K562 (cell line): Measurements from ENCODE around the gene INSM1. TPM values are rescaled to one million over a fixed set of nuclear protein-coding genes. Genes with fewer than 3 reads are reported as not detected.

ENCODE experiments used
- ATAC-seq: fragments of 200-7000 bp; cut with Tn5 transposase; 3 replicates; pipeline ENCODE4 v1.9.1; 2020; ENCODE audit warnings: moderate library complexity
- BruUV-seq: library from RNA; stranded (reverse); fragments of 400-500 nt; replicated peaks from 2 replicates; lab custom pipeline; 2021; lab: Mats Ljungman, UMichigan
- CTCF ChIA-PET: fragments of 300-600 bp; formaldehyde crosslinking; extraction: SDS; loops from one replicate; lab custom pipeline; 2021; ENCODE audit warnings: low intra/inter-chr PET ratio; lab: Yijun Ruan, JAX
- POLR2A ChIA-PET: fragments of 300-600, 350-650 bp; sonication (Branson Sonifier 250); formaldehyde crosslinking; extraction: SDS; loops from one replicate; lab custom pipeline; 2021; ENCODE audit warnings: antibody characterized with exemption, inconsistent platforms; lab: Yijun Ruan, JAX
- DNase-seq, 4 experiments: peaks; one replicate each; pipeline versions ENCODE4 v3.0.0 to v3.0.0-alpha.2; 2011 to 2018; ENCODE audit warnings: low spot score in 3 of 4, mixed read lengths in 3 of 4; ENCODE audit errors: extremely low read depth in 1 of 4
- FAIRE-seq: peaks from 2 replicates; lab custom pipeline; 2011; peaks lifted over from hg19 to GRCh38; lab: Jason Lieb, UNC
- H2AFZ ChIP-seq: 2 replicates; pipeline ENCODE4 v1.6.0; 2011; ENCODE audit warnings: low read depth, low read length, control low read depth, inconsistent platforms
- H3K27ac ChIP-seq: fragments of 200-600 bp; 3 replicates; pipeline ENCODE4 v1.8.0; 2011; ENCODE audit warnings: low read depth, mild to moderate bottlenecking, control low read depth, inconsistent platforms, low read length, moderate library complexity, mixed read lengths; ENCODE audit errors: extremely low read depth
- H3K27me3 ChIP-seq, 2 experiments: fragments of 300-600 bp in 1 of 2; 2 replicates in 1 of 2; 3 replicates in 1 of 2; pipeline versions ENCODE4 v1.6.0 to v1.8.0; 2011; ENCODE audit warnings: inconsistent platforms in 2 of 2, low read length in 2 of 2, mild to moderate bottlenecking in 1 of 2, mixed read lengths in 1 of 2, moderate library complexity in 1 of 2; ENCODE audit not compliant: control insufficient read depth in 2 of 2, insufficient read depth in 2 of 2
- H3K36me3 ChIP-seq: fragments of 300-600 bp; 3 replicates; pipeline ENCODE4 v1.8.0; 2011; ENCODE audit warnings: mild to moderate bottlenecking, low read length, inconsistent platforms; ENCODE audit not compliant: control insufficient read depth, insufficient read depth
- H3K4me1 ChIP-seq, 2 experiments: fragments of 200-600 bp in 1 of 2; replicated peaks in 1 of 2; 2 replicates in 1 of 2; 3 replicates in 1 of 2; pipeline versions ENCODE4 v1.5.1 to v1.8.0; 2011; ENCODE audit warnings: inconsistent platforms in 2 of 2, low read length in 2 of 2, mild to moderate bottlenecking in 1 of 2, mixed read lengths in 1 of 2, moderate library complexity in 1 of 2; ENCODE audit not compliant: control insufficient read depth in 2 of 2, insufficient read depth in 2 of 2
- H3K4me2 ChIP-seq: 2 replicates; pipeline ENCODE4 v1.6.1; 2011; ENCODE audit warnings: low read length, control low read depth, inconsistent platforms, mixed read lengths; ENCODE audit not compliant: insufficient read depth
- H3K4me3 ChIP-seq: fragments of 200-600 bp; sonication (generic), shearing (Covaris generic); 2 replicates; pipeline ENCODE4 v1.5.1; 2016; ENCODE audit warnings: control low read depth, inconsistent platforms
- H3K79me2 ChIP-seq: fragments of 200-600 bp; 3 replicates; pipeline ENCODE4 v1.8.0; 2011; ENCODE audit warnings: low read length, inconsistent platforms; ENCODE audit not compliant: control insufficient read depth, insufficient read depth
- H3K9ac ChIP-seq, 2 experiments: 2 replicates each; pipeline versions ENCODE4 v1.6.0 to v1.6.1; 2011; ENCODE audit warnings: low read depth in 2 of 2, low read length in 2 of 2, control low read depth in 1 of 2, inconsistent platforms in 1 of 2, mild to moderate bottlenecking in 1 of 2, mixed read lengths in 1 of 2; ENCODE audit not compliant: insufficient read depth in 1 of 2
- H3K9me1 ChIP-seq: one replicate; pipeline ENCODE4 v1.6.0; 2011; ENCODE audit warnings: inconsistent platforms, mild to moderate bottlenecking, low read length, moderate library complexity; ENCODE audit not compliant: control insufficient read depth, insufficient read depth
- H3K9me3 ChIP-seq: replicated peaks from 2 replicates; pipeline ENCODE4 v1.5.1; 2011; ENCODE audit warnings: low read depth, low read length, inconsistent platforms; ENCODE audit not compliant: control insufficient read depth, insufficient read depth
- H4K20me1 ChIP-seq: replicated peaks from 2 replicates; pipeline ENCODE4 v1.6.1; 2011; ENCODE audit warnings: low read length, inconsistent platforms, mixed read lengths; ENCODE audit not compliant: control insufficient read depth, insufficient read depth
- ARID1B ChIP-seq: fragments of 450-650 bp; IDR thresholded peaks from 2 replicates; pipeline ENCODE4 v1.6.1; 2016; ENCODE audit warnings: antibody characterized with exemption, mild to moderate bottlenecking, inconsistent platforms
- GABPB2 ChIP-seq: fragments of 250-450 bp; sonication (Bioruptor Pico); conservative IDR thresholded peaks from 2 replicates; pipeline ENCODE4 v1.5.1; 2021; ENCODE audit warnings: mild to moderate bottlenecking
- PCBP1 ChIP-seq: fragments of 200-400 bp; formaldehyde crosslinking; IDR thresholded peaks from 2 replicates; pipeline ENCODE4 v1.6.1; 2018; ENCODE audit warnings: mild to moderate bottlenecking, low read depth, low read length; ENCODE audit not compliant: poor library complexity, severe bottlenecking
- PURB ChIP-seq: sonication (generic); formaldehyde crosslinking; IDR thresholded peaks from 2 replicates; pipeline ENCODE4 v1.9.0; 2021; ENCODE audit warnings: low read depth, mild to moderate bottlenecking, missing genetic modification reagents
- RFX1 ChIP-seq: fragments of 450-650 bp; IDR thresholded peaks from 2 replicates; pipeline ENCODE4 v1.6.1; 2016; ENCODE audit warnings: mild to moderate bottlenecking, moderate library complexity
- XRCC5 ChIP-seq: fragments of 200-400 bp; formaldehyde crosslinking; IDR thresholded peaks from 2 replicates; pipeline ENCODE4 v1.6.1; 2017; ENCODE audit warnings: low read depth, mild to moderate bottlenecking, low read length
- ZBTB17 ChIP-seq: fragments of 450-650 bp; formaldehyde crosslinking; IDR thresholded peaks from 2 replicates; pipeline ENCODE4 v1.4.0; 2020; ENCODE audit warnings: mild to moderate bottlenecking
- WGBS: fragments of 100-300 bp; shearing (Covaris generic); methylation state at CpG from one replicate; pipeline ENCODE4 v1.1.6; 2016; ENCODE audit warnings: low coverage, mixed read lengths; ENCODE audit not compliant: insufficient coverage; ENCODE audit errors: missing lambda C conversion rate; 5-methylcytosine and 5-hydroxymethylcytosine counted together
- in situ Hi-C: fragments of 300-500 bp; cut with MboI; formaldehyde crosslinking; loops from 4 replicates; pipeline ENCODE4 v1.15.0; 2018; ENCODE audit warnings: inconsistent platforms, mixed read lengths
- intact Hi-C: fragments of 100-400 bp; cut with micrococcal nuclease; formaldehyde crosslinking; loops from 2 replicates; pipeline ENCODE4 v1.14.2; 2022
- polyA plus RNA-seq, 8 experiments: library from polyadenylated mRNA; depleted of rRNA in 4 of 8; stranded (reverse) in 5 of 8; unstranded in 3 of 8; fragments of >200 nt; fragmentation: Nextera tagmentation in 2 of 8; fragmentation: Illumina TruSeq in 1 of 8; extraction: Ambion mirVana in 2 of 8; extraction: Trizol in 1 of 8; gene quantifications; 2 replicates each; pipeline versions ENCODE4 v1.2.1 to v1.2.3, GENCODE V29; 2011 to 2014; ENCODE audit warnings: inconsistent platforms in 1 of 8, missing spikeins in 1 of 8
- total RNA-seq, 7 experiments: library from RNA; depleted of rRNA in 6 of 7; stranded (reverse); fragments of >200 nt in 6 of 7; fragmentation: Illumina TruSeq in 2 of 7; extraction: Trizol in 2 of 7; gene quantifications; 2 replicates each; pipeline versions ENCODE4 v1.2.1 to v1.2.3, GENCODE V29; 2011 to 2021; ENCODE audit warnings: low replicate concordance in 1 of 7
- TF ChIP-seq, protein P1 (sequence below): fragments of 450-650 bp; IDR thresholded peaks from 2 replicates; pipeline ENCODE4 v1.6.1; 2016; ENCODE audit warnings: mild to moderate bottlenecking, moderate library complexity
- TF ChIP-seq, protein P2 (sequence below): fragments of 250-450 bp; sonication (Bioruptor Pico); IDR thresholded peaks from 2 replicates; pipeline ENCODE4 v1.5.1; 2021; ENCODE audit warnings: mild to moderate bottlenecking
- TF ChIP-seq, protein P3 (sequence below): sonication (generic); formaldehyde crosslinking; IDR thresholded peaks from 2 replicates; pipeline ENCODE4 v1.9.0; 2022; ENCODE audit warnings: mild to moderate bottlenecking, missing genetic modification reagents

INSM1 gene
- total and polyA plus RNA-seq, 9 of the 15 experiments (the other 6 are each of a cell fraction or from before 2014, with no cell fraction given), result not detected

DNA sequence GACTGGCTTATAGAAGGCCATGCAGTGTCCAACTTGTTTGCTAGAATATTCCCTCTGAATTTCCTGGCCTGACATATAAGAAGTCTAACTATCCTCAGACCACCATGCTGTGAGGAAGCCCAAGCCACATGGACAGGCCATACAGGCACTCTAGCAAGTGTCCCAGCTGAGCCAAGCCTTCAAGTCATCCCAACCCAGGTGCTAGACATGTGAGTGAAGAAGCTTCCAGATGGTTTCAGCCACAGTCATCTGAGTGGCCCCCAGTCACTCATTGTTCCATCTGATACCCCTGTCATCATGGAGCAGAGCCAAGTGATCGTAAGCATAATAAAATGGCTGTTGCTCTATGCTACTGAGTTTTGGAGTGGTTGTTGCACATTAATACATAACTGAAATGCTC, 46.0 kb upstream of the INSM1 start:
- H3K9me3 ChIP-seq, result no peaks in the 10 kb centered on the region
- FAIRE-seq, result no peak
- no peak overlapping the region for H3K4me2 ChIP-seq
- no peaks in the 10 kb centered on the region for H3K9me1 ChIP-seq
- BruUV-seq, result no TSS peak
- H4K20me1 ChIP-seq, result no peaks in the 10 kb centered on the region
- ATAC-seq, result no peak
- no peaks in the 10 kb centered on the region for H3K79me2 ChIP-seq
- H3K36me3 ChIP-seq, result no peaks in the 10 kb centered on the region
- H3K27ac ChIP-seq, result no peak overlapping the region
- H3K4me3 ChIP-seq, result no peak overlapping the region
- 0% methylated on average over 1 of the region's 1 CpG for WGBS
- no peak overlapping the region for H2AFZ ChIP-seq
- H3K9ac ChIP-seq, result no peak overlapping the region
- H3K27me3 ChIP-seq, result no peaks in the 10 kb centered on the region
- no peak for DNase-seq
- no peaks in the 10 kb centered on the region for H3K4me1 ChIP-seq
- intact Hi-C loops, result no loop called here
- ChIA-PET CTCF (no interaction called here), POLR2A (no interaction called here)
- in situ Hi-C loops, result no loop called here
- TF ChIP-seq RFX1 (no peak), ARID1B (no peak), PCBP1 (no peak), PURB (CRISPR knock-in tag) (no peak), GABPB2 (CRISPR knock-in tag) (no peak), XRCC5 (no peak), ZBTB17 (CRISPR knock-in tag) (no peak)
- TF ChIP-seq, protein P1, sequence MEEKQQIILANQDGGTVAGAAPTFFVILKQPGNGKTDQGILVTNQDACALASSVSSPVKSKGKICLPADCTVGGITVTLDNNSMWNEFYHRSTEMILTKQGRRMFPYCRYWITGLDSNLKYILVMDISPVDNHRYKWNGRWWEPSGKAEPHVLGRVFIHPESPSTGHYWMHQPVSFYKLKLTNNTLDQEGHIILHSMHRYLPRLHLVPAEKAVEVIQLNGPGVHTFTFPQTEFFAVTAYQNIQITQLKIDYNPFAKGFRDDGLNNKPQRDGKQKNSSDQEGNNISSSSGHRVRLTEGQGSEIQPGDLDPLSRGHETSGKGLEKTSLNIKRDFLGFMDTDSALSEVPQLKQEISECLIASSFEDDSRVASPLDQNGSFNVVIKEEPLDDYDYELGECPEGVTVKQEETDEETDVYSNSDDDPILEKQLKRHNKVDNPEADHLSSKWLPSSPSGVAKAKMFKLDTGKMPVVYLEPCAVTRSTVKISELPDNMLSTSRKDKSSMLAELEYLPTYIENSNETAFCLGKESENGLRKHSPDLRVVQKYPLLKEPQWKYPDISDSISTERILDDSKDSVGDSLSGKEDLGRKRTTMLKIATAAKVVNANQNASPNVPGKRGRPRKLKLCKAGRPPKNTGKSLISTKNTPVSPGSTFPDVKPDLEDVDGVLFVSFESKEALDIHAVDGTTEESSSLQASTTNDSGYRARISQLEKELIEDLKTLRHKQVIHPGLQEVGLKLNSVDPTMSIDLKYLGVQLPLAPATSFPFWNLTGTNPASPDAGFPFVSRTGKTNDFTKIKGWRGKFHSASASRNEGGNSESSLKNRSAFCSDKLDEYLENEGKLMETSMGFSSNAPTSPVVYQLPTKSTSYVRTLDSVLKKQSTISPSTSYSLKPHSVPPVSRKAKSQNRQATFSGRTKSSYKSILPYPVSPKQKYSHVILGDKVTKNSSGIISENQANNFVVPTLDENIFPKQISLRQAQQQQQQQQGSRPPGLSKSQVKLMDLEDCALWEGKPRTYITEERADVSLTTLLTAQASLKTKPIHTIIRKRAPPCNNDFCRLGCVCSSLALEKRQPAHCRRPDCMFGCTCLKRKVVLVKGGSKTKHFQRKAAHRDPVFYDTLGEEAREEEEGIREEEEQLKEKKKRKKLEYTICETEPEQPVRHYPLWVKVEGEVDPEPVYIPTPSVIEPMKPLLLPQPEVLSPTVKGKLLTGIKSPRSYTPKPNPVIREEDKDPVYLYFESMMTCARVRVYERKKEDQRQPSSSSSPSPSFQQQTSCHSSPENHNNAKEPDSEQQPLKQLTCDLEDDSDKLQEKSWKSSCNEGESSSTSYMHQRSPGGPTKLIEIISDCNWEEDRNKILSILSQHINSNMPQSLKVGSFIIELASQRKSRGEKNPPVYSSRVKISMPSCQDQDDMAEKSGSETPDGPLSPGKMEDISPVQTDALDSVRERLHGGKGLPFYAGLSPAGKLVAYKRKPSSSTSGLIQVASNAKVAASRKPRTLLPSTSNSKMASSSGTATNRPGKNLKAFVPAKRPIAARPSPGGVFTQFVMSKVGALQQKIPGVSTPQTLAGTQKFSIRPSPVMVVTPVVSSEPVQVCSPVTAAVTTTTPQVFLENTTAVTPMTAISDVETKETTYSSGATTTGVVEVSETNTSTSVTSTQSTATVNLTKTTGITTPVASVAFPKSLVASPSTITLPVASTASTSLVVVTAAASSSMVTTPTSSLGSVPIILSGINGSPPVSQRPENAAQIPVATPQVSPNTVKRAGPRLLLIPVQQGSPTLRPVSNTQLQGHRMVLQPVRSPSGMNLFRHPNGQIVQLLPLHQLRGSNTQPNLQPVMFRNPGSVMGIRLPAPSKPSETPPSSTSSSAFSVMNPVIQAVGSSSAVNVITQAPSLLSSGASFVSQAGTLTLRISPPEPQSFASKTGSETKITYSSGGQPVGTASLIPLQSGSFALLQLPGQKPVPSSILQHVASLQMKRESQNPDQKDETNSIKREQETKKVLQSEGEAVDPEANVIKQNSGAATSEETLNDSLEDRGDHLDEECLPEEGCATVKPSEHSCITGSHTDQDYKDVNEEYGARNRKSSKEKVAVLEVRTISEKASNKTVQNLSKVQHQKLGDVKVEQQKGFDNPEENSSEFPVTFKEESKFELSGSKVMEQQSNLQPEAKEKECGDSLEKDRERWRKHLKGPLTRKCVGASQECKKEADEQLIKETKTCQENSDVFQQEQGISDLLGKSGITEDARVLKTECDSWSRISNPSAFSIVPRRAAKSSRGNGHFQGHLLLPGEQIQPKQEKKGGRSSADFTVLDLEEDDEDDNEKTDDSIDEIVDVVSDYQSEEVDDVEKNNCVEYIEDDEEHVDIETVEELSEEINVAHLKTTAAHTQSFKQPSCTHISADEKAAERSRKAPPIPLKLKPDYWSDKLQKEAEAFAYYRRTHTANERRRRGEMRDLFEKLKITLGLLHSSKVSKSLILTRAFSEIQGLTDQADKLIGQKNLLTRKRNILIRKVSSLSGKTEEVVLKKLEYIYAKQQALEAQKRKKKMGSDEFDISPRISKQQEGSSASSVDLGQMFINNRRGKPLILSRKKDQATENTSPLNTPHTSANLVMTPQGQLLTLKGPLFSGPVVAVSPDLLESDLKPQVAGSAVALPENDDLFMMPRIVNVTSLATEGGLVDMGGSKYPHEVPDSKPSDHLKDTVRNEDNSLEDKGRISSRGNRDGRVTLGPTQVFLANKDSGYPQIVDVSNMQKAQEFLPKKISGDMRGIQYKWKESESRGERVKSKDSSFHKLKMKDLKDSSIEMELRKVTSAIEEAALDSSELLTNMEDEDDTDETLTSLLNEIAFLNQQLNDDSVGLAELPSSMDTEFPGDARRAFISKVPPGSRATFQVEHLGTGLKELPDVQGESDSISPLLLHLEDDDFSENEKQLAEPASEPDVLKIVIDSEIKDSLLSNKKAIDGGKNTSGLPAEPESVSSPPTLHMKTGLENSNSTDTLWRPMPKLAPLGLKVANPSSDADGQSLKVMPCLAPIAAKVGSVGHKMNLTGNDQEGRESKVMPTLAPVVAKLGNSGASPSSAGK, result no peak
- TF ChIP-seq, protein P2, sequence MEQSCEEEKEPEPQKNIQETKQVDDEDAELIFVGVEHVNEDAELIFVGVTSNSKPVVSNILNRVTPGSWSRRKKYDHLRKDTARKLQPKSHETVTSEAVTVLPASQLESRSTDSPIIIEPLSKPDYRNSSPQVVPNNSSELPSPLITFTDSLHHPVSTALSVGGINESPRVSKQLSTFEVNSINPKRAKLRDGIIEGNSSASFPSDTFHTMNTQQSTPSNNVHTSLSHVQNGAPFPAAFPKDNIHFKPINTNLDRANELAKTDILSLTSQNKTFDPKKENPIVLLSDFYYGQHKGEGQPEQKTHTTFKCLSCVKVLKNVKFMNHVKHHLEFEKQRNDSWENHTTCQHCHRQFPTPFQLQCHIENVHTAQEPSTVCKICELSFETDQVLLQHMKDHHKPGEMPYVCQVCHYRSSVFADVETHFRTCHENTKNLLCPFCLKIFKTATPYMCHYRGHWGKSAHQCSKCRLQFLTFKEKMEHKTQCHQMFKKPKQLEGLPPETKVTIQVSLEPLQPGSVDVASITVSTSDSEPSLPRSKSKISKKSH (CRISPR knock-in tag), result no peak
- TF ChIP-seq, protein P3, sequence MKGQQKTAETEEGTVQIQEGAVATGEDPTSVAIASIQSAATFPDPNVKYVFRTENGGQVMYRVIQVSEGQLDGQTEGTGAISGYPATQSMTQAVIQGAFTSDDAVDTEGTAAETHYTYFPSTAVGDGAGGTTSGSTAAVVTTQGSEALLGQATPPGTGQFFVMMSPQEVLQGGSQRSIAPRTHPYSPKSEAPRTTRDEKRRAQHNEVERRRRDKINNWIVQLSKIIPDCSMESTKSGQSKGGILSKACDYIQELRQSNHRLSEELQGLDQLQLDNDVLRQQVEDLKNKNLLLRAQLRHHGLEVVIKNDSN, result no peak
